ENCODE data around the gene ALCAM. TPM values are rescaled to one million over a fixed set of nuclear protein-coding genes. Genes with fewer than 3 reads are reported as not detected.

Gene ALCAM
- total RNA-seq, 4 donors from 2014 or later = 16.8 to 62.0 (median 27.5) TPM

GRCh38 chr3:105480768-105481167, 114.1 kb downstream of the ALCAM start:
- Histone ChIP-seq H3K4me3 (no peak overlapping the region), H3K4me1 (no peaks in the 10 kb centered on the region), H3K27me3 (no peaks in the 10 kb centered on the region), H3K36me3 (no peaks in the 10 kb centered on the region), H3K27ac (no peak overlapping the region), H3K9me3 (peaks cover 0 to 6% (median 0%) of the 10 kb centered on the region in 3 donors)
- WGBS, 2 donors (ENCODE audit: low coverage in 1 of 2) = 46 to 71% methylated on average over 1 of the region's 1 CpG
- TF ChIP-seq CTCF (IDR thresholded peaks at IDR 0.05) (no peak), POLR2AphosphoS5 (IDR thresholded peaks at IDR 0.05) (no peak), POLR2A (IDR thresholded peaks at IDR 0.05) (no peak), EP300 (IDR thresholded peaks at IDR 0.05) (no peak)
- no peak for ATAC-seq

DNA sequence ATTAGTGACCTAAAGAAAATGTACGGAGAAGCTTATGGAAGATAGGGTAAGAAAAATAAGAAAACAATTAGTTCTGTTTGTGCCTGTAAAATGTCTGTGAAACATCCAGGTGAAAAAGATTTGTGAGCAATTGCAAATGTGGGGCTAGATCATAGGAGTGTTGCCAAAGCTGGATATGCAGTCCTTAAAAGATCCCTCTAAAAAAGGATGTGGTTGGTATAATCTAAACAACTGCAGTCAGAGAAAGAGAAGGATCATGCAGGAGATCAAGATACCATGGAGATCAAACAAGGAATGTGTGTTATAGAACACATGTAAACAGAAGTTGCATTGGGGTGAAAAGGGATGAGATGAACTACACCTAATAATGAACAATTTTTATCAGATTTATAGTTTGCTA, 116.8 kb downstream of the ALCAM start:
- H3K27ac ChIP-seq = no peak overlapping the region
- TF ChIP-seq EP300 (IDR thresholded peaks at IDR 0.05) (no peak), CTCF (IDR thresholded peaks at IDR 0.05) (no peak), POLR2A (IDR thresholded peaks at IDR 0.05) (no peak), POLR2AphosphoS5 (IDR thresholded peaks at IDR 0.05) (no peak)
- 80 to 94% methylated on average over 1 of the region's 1 CpG for WGBS, 2 donors (ENCODE audit: low coverage in 1 of 2)
- H3K36me3 ChIP-seq = no peaks in the 10 kb centered on the region
- no peak for ATAC-seq
- H3K4me1 ChIP-seq = no peaks in the 10 kb centered on the region
- H3K27me3 ChIP-seq = no peaks in the 10 kb centered on the region
- H3K9me3 ChIP-seq = peaks cover 0 to under 1% (median 0%) of the 10 kb centered on the region in 3 donors
- H3K4me3 ChIP-seq = no peak overlapping the region

DNA sequence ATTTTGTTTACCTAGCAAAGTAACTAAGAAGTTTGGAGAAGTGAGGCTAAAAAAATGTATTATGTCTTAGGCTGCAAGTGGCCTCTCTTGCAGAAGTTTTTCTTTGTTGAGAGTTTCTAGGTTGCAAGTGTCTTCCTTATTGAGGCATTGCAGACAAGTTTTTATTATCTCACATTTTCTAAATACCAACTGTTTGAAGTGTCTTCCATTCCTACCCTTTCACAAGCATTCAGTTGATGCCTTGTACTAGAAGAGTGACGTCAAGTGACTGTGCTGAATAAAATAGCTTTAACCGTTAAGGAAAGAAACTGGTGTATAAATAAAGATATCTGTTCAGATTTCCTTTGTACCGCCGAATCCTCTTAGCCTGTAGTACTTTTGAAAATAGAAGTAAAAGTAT, 123.3 kb downstream of the ALCAM start:
- Histone ChIP-seq H3K9me3 (no peaks in the 10 kb centered on the region), H3K27ac (no peak overlapping the region), H3K36me3 (no peaks in the 10 kb centered on the region), H3K4me3 (no peak overlapping the region), H3K27me3 (no peaks in the 10 kb centered on the region), H3K4me1 (no peaks in the 10 kb centered on the region)
- no peak for ATAC-seq
- 79% methylated on average over 4 of the region's 4 CpGs for WGBS, 2 donors (ENCODE audit: low coverage in 1 of 2)
- TF ChIP-seq POLR2AphosphoS5 (IDR thresholded peaks at IDR 0.05) = no peak
- no peak for TF ChIP-seq POLR2A (IDR thresholded peaks at IDR 0.05)
- no peak for TF ChIP-seq EP300 (IDR thresholded peaks at IDR 0.05)
- TF ChIP-seq CTCF (IDR thresholded peaks at IDR 0.05) = no peak

- Histone ChIP-seq H3K4me3 (no peak overlapping the region), H3K27ac (no peak overlapping the region), H3K4me1 (no peaks in the 10 kb centered on the region), H3K36me3 (no peaks in the 10 kb centered on the region), H3K27me3 (no peaks in the 10 kb centered on the region), H3K9me3 (no peaks in the 10 kb centered on the region)
- TF ChIP-seq POLR2AphosphoS5 (IDR thresholded peaks at IDR 0.05) (no peak), POLR2A (IDR thresholded peaks at IDR 0.05) (no peak), CTCF (IDR thresholded peaks at IDR 0.05) (no peak), EP300 (IDR thresholded peaks at IDR 0.05) (no peak)
- no peak for ATAC-seq
- WGBS, 2 donors (ENCODE audit: low coverage in 1 of 2) = 76 to 92% methylated on average over 2 to 3 of the region's 3 CpGs
Observed at GRCh38 chr3:105493305-105493892, 126.7 kb downstream of the ALCAM start.

DNA sequence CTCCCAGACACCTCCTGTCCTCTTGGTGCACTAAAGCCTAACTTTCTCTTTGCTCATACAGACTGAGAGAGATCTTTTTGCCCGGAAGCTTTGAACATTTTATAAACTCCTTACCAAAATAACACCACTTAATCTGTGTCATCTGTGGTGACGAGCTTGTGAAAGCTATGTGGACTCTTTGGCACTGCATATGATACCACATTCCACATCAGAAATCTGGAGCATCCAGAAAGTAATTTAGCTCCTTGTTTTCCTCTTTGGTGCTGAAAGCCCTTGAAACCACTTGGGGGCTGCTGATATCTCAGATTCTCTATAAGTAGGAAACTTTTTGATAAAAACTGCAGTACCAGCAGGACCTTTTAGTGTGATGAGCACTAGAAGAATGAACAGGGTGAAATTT, 128.3 kb downstream of the ALCAM start:
- H3K4me3 ChIP-seq = no peak overlapping the region
- H3K4me1 ChIP-seq = no peaks in the 10 kb centered on the region
- no peaks in the 10 kb centered on the region for H3K9me3 ChIP-seq
- 67 to 71% methylated on average over 1 to 2 of the region's 2 CpGs for WGBS, 2 donors (ENCODE audit: low coverage in 1 of 2)
- no peaks in the 10 kb centered on the region for H3K27me3 ChIP-seq
- no peak for ATAC-seq
- TF ChIP-seq EP300 (IDR thresholded peaks at IDR 0.05) (no peak), CTCF (IDR thresholded peaks at IDR 0.05) (no peak), POLR2AphosphoS5 (IDR thresholded peaks at IDR 0.05) (no peak), POLR2A (IDR thresholded peaks at IDR 0.05) (no peak)
- H3K36me3 ChIP-seq = no peaks in the 10 kb centered on the region
- H3K27ac ChIP-seq = no peak overlapping the region
